ENCODE results near the gene WNT2B.

GRCh38 chr1:112540226-112540794, 31.5 kb downstream of the WNT2B start:
- TF ChIP-seq, protein P1, sequence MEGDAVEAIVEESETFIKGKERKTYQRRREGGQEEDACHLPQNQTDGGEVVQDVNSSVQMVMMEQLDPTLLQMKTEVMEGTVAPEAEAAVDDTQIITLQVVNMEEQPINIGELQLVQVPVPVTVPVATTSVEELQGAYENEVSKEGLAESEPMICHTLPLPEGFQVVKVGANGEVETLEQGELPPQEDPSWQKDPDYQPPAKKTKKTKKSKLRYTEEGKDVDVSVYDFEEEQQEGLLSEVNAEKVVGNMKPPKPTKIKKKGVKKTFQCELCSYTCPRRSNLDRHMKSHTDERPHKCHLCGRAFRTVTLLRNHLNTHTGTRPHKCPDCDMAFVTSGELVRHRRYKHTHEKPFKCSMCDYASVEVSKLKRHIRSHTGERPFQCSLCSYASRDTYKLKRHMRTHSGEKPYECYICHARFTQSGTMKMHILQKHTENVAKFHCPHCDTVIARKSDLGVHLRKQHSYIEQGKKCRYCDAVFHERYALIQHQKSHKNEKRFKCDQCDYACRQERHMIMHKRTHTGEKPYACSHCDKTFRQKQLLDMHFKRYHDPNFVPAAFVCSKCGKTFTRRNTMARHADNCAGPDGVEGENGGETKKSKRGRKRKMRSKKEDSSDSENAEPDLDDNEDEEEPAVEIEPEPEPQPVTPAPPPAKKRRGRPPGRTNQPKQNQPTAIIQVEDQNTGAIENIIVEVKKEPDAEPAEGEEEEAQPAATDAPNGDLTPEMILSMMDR (IDR thresholded peaks at IDR 0.05): no peak
- TF ChIP-seq, protein P2, sequence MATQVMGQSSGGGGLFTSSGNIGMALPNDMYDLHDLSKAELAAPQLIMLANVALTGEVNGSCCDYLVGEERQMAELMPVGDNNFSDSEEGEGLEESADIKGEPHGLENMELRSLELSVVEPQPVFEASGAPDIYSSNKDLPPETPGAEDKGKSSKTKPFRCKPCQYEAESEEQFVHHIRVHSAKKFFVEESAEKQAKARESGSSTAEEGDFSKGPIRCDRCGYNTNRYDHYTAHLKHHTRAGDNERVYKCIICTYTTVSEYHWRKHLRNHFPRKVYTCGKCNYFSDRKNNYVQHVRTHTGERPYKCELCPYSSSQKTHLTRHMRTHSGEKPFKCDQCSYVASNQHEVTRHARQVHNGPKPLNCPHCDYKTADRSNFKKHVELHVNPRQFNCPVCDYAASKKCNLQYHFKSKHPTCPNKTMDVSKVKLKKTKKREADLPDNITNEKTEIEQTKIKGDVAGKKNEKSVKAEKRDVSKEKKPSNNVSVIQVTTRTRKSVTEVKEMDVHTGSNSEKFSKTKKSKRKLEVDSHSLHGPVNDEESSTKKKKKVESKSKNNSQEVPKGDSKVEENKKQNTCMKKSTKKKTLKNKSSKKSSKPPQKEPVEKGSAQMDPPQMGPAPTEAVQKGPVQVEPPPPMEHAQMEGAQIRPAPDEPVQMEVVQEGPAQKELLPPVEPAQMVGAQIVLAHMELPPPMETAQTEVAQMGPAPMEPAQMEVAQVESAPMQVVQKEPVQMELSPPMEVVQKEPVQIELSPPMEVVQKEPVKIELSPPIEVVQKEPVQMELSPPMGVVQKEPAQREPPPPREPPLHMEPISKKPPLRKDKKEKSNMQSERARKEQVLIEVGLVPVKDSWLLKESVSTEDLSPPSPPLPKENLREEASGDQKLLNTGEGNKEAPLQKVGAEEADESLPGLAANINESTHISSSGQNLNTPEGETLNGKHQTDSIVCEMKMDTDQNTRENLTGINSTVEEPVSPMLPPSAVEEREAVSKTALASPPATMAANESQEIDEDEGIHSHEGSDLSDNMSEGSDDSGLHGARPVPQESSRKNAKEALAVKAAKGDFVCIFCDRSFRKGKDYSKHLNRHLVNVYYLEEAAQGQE (IDR thresholded peaks at IDR 0.05; ENCODE audit: insufficient read depth in 1 of 2, low read depth in 2 of 2, low read length in 1 of 2): no peak

Measured in Panc1 (cell line).